GM19351 (cell line): Measurements from ENCODE around the gene GSG1L.
"Not testable (repeated sequence)": the region's sequence is repeated elsewhere in the genome, so short reads cannot be mapped to it uniquely, and the experiment has no call there.

ENCODE experiments used
- ATAC-seq: cut with Tn5 transposase; IDR thresholded peaks from one replicate; pipeline ENCODE4 v1.9.1; 2021; ENCODE audit warnings: mild to moderate bottlenecking, moderate library complexity; ENCODE audit not compliant: unreplicated experiment

The GSG1L gene

GRCh38 chr16:27745348-27745747 lies 318.2 kb downstream of the GSG1L start:
- ATAC-seq: no peak

DNA sequence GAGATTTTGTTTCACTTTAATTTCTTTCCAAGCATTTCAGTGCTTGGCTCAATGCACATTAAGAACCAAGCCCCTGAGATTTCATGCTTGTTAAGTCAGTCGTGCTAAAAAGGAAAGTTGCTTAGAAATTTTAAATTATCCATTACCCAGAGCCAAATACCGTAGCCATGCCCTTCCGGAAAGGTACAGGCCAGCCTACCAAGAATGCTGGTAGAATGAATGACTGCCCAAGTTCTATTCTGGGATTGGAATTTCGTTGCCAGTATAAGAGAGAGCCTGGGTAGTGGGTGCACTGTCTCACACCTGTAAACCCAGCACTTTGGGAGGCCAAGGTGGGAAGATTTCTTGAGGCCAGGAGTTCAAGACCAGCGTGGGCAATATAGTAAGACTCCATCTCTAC lies 319.6 kb downstream of the GSG1L start:
- no peak for ATAC-seq

GRCh38 chr16:27743001-27743400 lies 320.5 kb downstream of the GSG1L start:
- not testable (repeated sequence) for ATAC-seq

- no peak for ATAC-seq
These were observed 321.2 kb downstream of the GSG1L start for GRCh38 chr16:27742333-27742732.

DNA sequence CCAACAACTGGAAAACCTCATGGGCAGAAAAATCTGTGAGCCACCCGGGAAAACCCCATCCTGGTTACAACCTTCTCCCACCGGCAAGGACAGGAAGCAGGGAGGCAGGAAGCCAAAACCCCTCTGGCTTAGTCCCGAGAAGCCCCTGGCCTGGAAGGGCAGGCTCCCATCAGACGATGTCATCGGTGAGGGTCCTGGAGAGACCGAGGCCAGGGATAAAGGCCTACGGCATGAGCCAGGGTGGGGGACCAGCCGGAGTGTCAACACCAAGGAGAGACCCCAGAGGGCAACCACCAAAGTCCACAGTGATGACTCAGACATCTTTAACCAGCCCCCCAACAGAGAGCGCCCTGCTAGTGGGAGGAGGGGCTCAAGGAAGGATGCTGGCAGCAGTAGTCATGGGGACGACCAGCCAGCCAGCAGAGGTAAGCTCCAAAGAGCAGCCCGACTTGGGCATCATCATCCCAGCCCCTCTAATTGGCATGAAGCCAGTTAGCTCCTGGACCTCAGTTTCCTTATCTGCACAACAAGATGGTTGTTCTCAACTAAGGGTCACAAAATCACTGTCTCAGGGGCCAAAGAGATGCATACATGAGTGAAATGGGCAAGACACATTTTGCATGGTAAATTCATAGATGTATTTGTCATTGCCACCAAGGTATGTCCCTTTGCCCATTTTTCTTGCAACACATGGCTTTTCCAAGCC lies 322.9 kb downstream of the GSG1L start:
- no peak for ATAC-seq

- no peak for ATAC-seq
These were observed 323.7 kb downstream of the GSG1L start for GRCh38 chr16:27739606-27740357.

GRCh38 chr16:27738596-27738995 lies 324.9 kb downstream of the GSG1L start:
- ATAC-seq: no peak
